HG03045 (cell line): ENCODE results near the gene LRRK2.

ENCODE experiments used
- ATAC-seq: cut with Tn5 transposase; IDR thresholded peaks from one replicate; pipeline ENCODE4 v1.9.1; 2021; ENCODE audit warnings: mild to moderate bottlenecking, moderate library complexity; ENCODE audit not compliant: unreplicated experiment

Gene LRRK2

DNA sequence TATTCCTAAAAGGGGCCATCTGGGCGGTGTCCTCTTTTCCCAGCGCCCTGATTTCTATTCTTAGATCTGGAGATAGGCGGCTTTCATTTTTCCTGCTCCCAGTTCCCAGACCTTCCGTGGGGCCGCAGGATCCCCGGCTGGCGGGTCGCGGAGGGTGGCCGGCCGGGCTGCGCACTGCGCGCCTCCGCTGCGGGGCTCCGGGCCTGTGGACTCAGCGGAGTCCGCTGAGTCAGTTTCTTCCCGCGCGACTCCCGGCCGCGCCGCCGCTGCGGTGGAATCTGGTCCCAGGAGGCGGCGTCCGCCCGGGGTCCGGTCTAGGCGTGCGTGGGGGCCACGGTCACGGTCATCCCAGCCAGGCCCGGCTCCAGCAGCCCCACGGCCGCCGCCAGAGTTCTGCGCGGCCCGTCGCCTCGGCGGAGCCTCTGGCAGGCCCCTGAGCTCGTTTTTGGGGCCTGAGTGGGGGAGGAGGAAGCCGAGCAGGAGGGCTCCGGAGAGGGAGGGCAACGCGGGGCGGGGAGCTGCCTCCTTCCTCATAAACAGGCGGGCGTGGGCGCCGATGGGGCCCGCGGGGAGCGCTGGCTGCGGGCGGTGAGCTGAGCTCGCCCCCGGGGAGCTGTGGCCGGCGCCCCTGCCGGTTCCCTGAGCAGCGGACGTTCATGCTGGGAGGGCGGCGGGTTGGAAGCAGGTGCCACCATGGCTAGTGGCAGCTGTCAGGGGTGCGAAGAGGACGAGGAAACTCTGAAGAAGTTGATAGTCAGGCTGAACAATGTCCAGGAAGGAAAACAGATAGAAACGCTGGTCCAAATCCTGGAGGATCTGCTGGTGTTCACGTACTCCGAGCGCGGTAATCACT is at the start of gene LRRK2:
TSS of gene LRRK2 (plus strand) at position 559 of the 853 bp plus-strand sequence. CDS start at position 694, 135 bp downstream.
- peak; percentile 68 for ATAC-seq

DNA sequence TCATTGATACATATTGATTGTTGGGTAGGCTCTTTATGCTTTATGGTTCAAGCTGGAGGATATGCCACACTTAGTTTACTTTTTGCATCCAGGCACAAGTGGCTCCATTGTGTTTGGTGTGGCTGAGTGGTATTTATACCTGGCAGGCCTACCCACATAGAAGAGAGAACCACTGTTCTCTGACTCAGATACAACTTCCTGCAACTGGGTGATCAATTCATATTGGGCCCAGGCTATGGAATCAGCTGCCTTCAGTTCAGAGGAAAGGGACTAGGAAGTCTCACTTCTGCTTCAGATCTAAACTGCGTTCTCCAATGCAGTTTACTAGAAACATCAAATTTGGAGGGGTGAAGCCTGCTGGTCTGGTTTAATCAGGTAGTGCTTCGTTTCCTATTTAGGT is 49.8 kb upstream of the LRRK2 start:
- no peak for ATAC-seq

DNA sequence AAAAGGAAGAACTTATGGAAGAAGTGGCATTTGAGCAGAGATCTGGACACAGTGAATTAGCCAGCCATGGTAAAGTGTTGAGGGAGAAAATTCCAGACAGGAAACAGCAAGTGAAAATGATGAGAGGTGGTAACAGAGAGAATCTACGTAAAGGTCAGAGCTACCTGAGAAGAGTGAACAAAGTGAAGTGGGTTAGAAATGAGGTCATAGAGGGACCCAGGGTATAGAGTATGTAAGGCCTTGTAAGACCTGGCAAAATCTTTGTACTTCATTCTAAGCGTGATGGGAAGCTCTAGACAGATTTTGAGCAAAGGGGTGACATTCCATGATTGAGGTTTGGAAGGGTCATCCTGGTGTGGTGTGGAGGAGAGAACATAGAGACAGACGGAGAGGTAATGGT is 49.3 kb upstream of the LRRK2 start:
- no peak for ATAC-seq

DNA sequence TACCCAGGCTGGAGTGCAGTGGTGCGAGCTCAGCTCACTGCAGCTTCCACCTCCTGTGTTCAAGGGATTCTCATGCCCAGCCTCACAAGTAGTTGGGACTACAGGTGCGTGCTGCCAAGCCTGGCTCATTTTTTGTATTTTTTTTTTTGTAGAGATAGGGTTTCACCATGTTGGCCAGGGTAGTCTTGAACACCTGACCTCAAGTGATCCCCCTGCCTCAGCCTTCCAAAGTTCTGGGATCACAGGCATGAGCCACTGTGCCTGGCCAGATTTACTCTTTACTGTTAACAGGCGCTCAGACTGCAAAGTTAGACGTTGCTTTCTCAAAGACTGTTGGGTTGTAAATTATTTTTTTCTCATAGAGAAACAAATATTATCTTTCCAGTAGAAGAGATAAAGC is 46.1 kb upstream of the LRRK2 start:
- ATAC-seq, result no peak

DNA sequence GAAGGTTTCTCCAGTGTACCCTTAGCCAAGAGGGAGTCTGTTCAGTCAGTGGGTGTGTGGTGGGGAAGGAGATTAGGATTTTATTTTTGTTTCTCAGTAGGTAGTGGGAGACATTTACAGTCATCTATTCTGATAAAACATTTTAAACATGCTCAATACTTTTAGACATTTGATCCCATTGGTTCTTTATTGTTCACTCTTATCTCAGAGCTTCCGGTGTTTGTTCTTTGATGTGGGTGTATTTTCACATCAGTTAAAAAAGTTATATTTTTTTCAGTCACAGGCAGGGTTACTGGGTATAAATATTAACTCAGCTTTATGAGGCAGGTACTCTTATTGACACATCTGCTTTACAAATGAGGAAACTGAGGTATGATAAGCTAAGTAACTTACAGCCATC is 43.3 kb upstream of the LRRK2 start:
- ATAC-seq, result no peak

DNA sequence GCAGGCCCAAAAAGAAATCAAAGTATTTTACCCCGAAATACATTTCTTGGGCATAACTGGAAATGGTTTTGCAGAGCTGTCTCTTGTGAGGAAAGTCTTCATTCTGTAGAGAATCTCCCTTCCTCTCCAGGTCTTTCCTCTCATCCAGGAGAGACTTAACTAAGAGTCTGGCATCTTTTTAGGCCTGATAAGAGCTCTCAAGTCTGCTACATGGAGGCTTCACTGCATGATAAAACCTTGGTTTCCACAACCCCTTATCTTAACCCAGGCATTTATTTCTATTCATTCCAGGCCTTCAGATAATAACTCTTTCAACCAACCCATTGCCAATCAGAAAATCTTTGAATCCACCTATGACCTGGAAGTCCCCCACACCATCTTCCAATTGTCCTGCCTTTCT is 41.1 kb upstream of the LRRK2 start:
- ATAC-seq, result no peak

DNA sequence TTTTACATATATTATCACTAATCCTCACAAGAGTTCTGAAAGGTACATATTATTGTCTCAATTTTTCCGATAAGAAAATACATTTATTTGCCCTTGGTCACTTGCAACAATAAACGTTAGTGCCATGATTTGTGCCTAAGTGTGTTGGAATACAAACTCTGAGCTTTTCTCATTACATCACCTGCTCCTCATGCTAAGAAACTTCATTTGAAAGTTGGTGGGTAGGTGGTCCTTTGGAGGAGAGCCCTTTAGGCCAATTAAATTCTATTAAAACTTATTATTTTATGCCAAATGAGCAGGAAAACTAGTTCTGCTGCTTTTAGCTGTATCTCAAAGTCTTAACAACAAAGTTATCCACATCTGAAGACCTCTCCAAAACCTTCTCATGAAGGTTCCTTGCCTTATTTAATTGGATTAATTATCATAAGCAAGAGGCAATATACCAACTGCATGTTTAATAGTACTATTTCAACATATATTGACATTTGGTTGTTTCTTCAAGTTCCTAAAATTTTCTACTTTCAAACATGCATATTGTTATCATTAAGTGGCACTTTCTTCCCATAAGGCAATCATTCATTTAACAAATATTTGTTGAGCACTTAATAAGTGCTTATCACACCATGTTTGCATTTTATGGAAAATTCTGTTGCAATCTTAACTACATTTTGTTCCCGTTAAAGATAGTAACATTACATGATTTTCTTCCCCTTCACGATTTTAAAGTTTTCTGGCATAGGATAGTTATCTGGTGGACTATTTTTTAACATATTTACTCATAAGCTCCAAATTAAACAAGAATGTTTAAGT is 40.1 kb upstream of the LRRK2 start:
- no peak for ATAC-seq

DNA sequence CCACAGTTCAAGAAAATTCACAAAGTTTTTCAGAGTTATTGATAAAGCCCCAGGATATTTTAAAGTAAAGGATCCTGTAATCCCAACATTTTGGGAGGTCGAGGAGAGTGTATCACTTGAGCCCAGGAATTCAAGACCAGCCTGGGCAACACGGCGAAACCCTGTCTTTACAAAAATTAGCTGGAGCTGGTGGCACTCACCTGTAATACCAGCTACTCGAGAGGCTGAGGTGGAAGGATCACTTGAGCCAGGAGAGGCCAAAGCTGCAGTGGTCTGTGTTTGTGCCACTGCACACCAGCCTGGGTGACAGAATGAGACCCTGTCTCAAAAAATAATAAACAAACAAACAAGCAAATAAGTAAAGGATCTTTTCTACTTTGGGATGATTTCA is 39.5 kb upstream of the LRRK2 start:
- ATAC-seq, result no peak

DNA sequence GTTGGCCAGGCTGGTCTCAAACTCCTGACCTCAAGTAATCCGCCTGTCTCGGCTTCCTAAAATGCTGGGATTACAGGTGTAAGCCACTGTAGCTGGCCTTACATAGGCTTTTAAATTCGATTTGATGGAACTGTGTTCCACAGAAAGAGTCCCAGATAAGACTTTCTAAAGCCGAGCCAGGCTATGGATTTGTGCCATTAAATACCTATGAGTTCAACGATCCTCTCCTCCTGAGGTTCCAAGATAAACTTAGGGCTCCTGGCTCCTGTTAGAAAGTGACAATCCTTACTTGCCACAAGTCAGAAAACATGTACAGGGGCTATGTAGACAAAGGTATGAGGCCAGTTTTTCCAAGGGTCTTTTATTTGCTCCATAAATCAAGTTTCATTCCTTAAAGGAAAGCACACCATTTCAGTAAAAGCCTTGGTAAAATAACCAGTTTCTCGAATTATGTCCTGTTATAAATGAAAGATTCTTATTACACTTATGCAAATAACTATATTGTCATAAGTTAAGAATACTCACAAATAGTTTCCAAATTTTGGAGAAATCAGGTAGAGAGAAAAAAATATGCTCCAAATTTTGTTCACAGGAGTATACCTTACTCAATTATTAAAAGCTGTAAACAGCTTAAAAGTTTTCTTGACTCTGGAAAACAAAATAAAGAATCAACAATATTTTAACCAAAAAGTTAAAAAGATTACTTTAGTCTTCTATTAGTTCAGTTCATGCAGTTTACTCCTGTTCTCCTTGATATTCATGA is 36.1 kb upstream of the LRRK2 start:
- ATAC-seq, result no peak

DNA sequence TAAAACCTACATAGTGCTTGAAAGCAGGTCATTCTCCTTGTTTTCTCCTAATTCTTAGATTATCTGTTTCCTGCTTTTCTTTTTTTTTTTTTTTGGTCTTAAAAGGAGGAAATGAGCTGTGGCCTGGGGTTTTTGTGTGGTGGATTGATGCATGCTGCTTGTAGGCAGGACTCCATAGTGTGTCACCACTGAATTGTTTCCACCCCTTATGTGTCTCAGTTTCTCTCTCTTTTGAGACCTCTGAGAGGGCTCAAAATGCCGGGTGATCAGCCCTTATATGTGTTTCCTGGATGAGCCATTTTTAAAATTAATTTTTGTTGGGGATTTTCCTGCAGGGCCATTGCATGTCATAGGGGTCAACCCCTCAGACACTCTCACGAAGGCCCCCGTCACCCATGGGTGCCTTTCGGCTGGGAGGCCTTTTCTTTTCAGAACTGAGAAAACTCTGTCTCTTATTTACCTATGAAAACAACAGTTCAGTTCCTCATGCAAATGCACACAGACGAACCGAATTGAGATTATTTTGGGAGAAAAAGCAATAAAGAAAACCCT is 32.0 kb upstream of the LRRK2 start:
- peak; percentile 96 for ATAC-seq

DNA sequence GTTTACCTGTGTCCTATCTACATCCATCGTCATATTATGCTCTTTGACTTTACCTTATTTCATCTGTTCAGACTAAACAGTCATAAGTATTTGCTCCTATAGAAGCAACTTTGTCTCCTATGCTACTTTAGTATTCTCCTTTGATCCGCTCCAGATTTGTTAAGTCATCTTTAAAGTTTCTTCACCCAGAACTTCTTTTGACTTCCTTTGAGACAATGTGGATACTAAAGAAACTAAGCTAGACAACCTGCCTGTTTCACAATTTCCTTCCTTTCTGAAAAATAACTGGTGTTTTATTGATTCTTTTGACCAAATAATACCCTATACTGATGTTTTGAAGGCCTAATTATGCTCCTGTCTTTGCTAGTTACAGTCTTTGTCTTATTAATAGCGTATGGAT is 30.0 kb upstream of the LRRK2 start:
- no peak for ATAC-seq

DNA sequence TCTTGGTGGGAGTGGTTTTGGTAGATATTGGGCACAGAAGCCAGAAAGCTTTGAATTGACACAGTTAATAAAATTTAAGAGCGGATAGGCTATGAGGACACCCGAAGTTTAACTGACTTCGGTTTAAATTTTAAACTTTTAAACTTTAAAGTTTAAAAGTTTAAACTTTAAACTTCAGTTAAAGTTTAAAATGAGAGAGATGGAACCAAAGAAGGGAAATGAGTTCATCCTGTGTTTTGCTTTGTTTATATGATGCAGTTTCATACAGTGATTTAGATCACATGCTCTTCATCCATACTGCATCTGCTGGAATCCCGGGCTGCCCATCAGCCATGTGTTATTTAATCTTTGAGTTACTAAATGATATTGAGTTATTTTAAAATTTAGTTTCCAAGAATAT is 27.2 kb upstream of the LRRK2 start:
- no peak for ATAC-seq

DNA sequence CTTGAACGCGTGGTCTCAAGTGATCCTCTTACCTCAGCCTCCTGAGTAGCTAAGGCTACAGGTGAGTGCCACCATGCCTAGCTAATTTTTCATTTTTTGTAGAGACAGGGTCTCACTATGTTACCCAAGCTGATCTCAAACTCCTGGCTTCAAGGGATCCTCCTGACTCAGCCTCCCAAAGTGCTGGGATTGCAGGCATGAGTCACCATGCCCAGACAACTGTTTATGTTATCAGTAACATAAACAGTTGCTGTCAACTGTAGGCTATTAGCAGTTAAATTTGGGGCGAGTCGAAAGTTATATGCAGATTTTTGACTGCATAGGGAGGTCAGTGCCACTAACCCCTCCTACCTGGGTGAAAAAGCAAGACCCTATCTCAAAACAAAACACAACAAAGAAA is 26.2 kb upstream of the LRRK2 start:
- no peak for ATAC-seq

DNA sequence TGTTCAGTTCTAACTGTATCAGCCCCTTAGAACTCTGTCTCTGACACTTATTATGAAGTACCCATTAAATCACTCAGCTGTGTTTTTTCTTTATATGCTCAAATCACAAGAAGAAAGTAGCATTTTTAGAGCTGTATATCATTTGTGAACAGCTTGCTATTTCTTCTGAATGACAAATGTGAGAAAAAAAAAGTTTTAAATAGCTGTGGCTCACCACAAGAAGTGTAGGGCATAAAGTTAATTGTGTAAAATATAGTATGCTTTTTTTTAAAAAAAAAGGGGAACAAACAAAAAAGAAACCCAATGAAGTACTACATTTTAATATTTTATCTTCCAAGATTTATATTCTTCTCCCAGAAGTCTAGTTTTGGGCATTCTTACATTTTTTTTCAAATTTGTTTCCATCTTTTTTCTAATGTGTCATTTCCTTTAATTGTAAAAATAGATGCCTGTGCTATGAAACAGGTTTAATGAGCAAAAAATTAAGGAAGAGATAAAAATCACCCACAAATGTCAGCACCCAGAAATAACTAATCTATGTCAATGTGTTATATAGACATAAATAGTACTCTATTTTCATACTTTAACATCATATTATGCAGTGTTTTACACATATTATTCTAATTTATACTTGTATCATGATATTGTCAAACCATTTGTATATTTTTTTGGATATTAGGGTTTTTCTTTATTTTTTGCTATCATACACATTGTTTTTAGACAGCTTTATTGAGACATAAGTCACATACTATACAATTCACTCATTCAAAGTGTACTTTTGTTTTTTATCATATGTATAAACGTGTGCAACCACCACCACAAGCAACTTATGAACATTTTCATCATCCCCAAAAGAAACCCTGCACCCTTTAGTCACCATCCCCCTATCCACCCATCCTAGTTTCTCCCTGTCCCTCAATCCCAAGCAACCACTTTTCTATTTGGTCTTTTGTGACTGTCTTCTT is 22.4 kb upstream of the LRRK2 start:
- no peak for ATAC-seq

DNA sequence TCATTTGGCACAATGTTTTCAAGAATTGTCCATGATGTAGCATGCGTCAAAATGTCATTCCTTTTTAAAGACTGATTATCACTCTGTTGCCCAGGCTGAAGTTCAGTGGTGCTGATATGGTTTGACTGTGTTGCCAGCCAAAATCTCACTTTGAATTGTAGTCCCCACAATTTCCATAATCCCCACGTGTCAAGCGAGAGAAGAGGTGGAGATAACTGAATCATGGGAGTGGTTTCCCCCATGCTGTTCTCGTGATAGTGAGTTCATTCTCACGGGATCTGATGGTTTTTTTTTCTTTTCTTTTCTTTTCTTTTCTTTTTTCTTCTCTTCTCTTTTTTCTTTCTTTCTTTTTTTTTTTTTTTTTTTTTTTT is 21.8 kb upstream of the LRRK2 start:
- ATAC-seq, result no peak

DNA sequence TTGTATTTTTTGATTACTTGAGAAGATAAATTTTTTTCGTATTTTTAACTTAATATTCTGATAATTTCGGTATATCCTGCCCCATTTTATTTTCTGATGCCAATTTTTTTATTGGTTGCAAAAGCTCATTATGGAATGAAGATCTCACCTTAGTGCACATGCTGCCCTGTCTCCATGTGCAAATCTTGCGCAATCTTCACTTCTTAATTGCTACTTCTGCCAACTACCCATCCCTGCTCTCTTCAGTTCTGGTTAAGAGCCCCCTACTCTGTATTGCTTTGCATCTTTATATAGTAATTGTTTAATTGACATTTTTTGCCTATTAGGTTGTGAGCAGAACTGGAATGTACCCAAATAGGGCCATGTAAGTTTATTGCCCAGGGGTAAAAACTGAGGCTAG is 20.5 kb upstream of the LRRK2 start:
- ATAC-seq, result no peak

DNA sequence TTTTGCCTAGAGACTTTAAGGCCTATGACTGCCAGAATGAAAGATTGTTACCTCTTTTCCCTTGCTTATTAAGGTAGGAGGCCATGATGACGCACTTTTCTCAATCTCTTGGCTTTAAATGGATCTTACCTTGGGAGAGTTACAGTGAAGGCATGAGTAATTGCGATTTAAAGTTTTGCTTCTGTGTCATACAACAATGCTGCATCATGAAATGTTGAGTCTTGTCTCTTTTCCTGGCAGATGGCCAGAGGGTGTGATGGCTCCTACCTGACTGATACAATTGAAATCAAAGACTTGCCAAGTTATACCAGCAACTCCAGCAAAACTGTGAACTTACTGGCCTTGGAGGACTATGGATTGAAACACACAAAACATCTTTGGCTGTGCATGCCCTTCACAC is 17.2 kb upstream of the LRRK2 start:
- ATAC-seq, result no peak

DNA sequence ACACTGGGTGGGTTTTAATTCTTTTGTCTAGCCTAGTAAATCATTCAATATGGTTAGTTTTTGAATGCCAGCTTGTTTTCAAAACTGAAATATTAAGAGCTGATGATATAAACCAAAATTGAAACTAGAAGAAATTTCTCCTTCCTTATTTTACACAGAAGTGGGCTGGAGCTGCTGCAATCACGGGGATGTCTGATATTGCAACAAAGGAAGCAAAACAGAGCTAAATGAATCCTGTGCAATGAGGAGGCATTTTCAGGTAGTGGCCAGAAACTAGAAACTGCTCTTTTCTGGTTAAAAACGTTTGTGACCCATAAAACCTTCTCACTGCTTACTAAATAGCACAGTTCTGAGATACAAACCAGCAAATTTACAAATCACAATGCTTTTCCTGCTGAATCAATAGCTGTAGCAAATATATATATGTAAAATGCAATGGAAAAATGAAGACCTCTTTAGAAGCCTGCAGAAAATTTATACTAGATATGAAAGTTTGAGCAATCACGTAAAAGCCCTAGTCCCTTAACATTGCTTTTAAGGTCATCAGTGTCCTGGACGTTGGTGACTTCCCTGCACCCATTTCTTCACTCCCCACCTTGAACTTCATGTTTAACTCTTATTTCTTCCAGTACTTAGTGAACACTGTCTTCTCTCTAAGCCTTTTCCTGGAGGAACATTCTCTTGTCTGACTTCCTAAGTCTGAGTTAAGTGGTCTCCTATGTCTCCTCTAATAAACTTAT is 15.9 kb upstream of the LRRK2 start:
- ATAC-seq, result peak; percentile 87

DNA sequence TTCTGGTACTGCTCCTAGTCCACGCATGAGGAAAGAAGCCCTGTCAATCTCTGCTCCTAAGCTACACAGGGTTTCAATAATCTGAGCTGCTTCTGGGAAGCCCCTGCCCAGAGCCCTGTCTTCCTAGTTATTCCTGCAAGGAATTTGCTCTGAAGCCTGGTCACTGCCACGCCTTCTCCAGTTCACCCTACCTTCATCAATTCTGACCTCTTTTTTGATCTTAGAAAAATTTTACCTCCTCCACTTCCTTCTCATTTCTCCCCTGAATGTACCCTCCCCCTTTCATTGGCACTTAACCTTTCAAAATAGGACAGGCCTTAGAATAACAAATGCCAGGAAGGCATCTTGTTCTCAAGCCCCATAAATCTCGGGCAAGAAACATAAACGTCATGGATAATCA is 14.9 kb upstream of the LRRK2 start:
- ATAC-seq, result no peak
